ENCODE results near the gene ITGB7. TPM values are rescaled to one million over a fixed set of nuclear protein-coding genes. Genes with fewer than 3 reads are reported as not detected.

The ITGB7 gene
- total RNA-seq, 2 donors from 2014 or later, result 2.3 to 4.9 TPM

DNA sequence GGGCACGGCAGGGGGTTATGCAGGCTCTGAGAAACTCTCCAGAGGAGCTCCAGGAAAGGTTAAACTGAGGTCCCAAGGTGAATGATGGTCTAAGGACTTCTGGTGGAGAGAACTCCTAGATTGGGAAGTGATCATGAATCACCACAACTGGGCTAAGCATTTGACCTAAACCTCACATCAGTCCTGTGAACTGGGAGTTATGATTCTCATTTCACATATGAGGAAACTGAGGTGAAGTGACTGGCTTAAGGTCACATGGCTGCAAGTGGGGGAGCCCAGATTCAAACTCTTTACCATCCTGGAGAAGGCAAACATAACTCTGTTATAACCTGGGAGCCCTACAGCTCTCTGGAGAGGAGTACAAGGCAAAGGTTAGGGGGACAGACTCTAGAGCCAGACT lies 20.8 kb upstream of the ITGB7 start:
- Histone ChIP-seq H3K27me3 (no peaks in the 10 kb centered on the region), H3K27ac (no peak overlapping the region)
- DNase-seq, result no peak

DNA sequence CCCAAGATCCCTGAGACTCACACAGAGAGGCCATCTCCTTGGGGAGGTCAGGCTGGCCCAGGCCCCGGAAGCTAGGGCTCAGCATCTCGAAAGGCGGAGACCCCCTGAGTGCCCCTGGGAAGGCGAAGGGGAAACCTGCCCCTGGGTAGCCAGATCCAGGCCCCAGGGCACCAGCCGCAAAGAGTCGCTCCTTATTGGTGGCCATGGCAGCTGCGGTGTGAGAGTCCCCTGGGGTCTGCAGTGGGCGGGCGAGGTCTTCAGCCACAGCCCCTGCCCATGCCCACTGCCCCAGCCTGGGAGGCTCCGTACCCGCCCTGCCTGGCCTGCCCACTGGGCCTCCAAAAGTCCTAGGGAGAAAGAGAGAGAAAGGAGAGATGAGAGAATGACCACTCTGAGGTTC lies 20.3 kb upstream of the ITGB7 start:
- no peak for ATAC-seq
- DNase-seq, result no peak
- TF ChIP-seq POLR2A (IDR thresholded peaks at IDR 0.05), result no peak
- TF ChIP-seq, protein P1, sequence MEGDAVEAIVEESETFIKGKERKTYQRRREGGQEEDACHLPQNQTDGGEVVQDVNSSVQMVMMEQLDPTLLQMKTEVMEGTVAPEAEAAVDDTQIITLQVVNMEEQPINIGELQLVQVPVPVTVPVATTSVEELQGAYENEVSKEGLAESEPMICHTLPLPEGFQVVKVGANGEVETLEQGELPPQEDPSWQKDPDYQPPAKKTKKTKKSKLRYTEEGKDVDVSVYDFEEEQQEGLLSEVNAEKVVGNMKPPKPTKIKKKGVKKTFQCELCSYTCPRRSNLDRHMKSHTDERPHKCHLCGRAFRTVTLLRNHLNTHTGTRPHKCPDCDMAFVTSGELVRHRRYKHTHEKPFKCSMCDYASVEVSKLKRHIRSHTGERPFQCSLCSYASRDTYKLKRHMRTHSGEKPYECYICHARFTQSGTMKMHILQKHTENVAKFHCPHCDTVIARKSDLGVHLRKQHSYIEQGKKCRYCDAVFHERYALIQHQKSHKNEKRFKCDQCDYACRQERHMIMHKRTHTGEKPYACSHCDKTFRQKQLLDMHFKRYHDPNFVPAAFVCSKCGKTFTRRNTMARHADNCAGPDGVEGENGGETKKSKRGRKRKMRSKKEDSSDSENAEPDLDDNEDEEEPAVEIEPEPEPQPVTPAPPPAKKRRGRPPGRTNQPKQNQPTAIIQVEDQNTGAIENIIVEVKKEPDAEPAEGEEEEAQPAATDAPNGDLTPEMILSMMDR (IDR thresholded peaks at IDR 0.05), result no peak

More for the DNA sequence above, 20.8 kb upstream of the ITGB7 start:
- H3K9me3 ChIP-seq, result no peaks in the 10 kb centered on the region
- no peak for TF ChIP-seq POLR2A (IDR thresholded peaks at IDR 0.05)
- TF ChIP-seq, protein P1 (IDR thresholded peaks at IDR 0.05), result no peak
- H3K36me3 ChIP-seq (replicated peaks in 1 of 2; ENCODE audit: insufficient read depth in 1 of 2, low read depth in 2 of 2), result no peaks in the 10 kb centered on the region
- WGBS, 2 donors, result 88 to 100% methylated on average over 1 of the region's 1 CpG
- intact Hi-C loops (cut with DNase I), result no loop called here
- no peak for ATAC-seq
- H3K4me1 ChIP-seq, result peaks cover 36% of the 10 kb centered on the region
- H3K4me3 ChIP-seq, result no peak overlapping the region

GRCh38 chr12:53226815-53227214 lies 19.8 kb upstream of the ITGB7 start:
- DNase-seq, result no peak
- Histone ChIP-seq H3K4me3 (no peak overlapping the region), H3K4me1 (peaks cover 40% of the 10 kb centered on the region), H3K36me3 (replicated peaks in 1 of 2; ENCODE audit: insufficient read depth in 1 of 2, low read depth in 2 of 2) (no peaks in the 10 kb centered on the region), H3K27ac (no peak overlapping the region), H3K9me3 (no peaks in the 10 kb centered on the region), H3K27me3 (no peaks in the 10 kb centered on the region)
- intact Hi-C loops (cut with DNase I), result no loop called here
- TF ChIP-seq POLR2A (IDR thresholded peaks at IDR 0.05), result no peak
- TF ChIP-seq, protein P1 (IDR thresholded peaks at IDR 0.05), result no peak
- ATAC-seq, result no peak
- WGBS, 2 donors, result 81 to 98% methylated on average over 2 to 4 of the region's 4 CpGs

More for the DNA sequence above, 20.3 kb upstream of the ITGB7 start:
- Histone ChIP-seq H3K4me3 (no peak overlapping the region), H3K27me3 (no peaks in the 10 kb centered on the region), H3K9me3 (no peaks in the 10 kb centered on the region), H3K36me3 (replicated peaks in 1 of 2; ENCODE audit: insufficient read depth in 1 of 2, low read depth in 2 of 2) (no peaks in the 10 kb centered on the region), H3K27ac (no peak overlapping the region), H3K4me1 (peaks cover 36% of the 10 kb centered on the region)
- WGBS, 2 donors, result 78 to 91% methylated on average over 11 of the region's 11 CpGs
- intact Hi-C loops (cut with DNase I), result no loop called here

DNA sequence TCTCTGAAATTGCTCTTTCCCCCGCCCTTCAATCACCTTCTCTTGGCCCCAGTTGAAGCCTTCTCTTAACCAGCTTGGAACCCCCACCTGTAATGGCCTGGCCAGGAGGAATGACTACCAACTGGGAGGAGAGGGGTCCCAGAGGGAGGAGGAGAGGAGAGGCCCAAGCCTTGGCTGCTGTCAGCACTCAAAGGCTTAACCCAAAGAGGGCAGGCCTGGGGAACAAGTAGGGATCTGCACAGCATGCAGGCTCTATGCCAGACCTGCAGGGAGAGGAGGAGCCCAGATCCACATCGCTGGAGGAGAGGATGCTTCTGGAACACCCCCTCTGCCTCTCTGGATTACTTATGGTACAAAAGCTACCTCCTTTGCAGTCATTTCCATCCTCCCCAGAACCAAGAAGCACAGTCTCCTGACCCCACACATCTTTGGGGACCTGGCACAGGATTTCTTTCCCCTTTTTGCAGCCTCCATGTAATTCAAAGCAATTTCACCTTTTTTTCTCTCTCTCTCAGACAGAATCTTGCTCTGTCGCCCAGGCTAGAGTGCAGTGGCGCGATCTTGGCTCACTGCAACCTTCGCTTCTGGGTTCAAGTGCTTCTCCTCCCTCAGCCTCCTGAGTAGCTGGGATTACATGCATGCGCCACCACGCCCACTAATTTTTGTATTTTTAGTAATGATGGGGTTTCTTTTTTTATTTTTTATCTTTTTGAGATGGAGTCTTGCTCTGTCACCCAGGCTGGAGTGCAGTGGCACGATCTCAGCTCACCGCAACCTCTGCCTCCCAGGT lies 18.8 kb upstream of the ITGB7 start:
- ATAC-seq, result no peak
- TF ChIP-seq, protein P1 (IDR thresholded peaks at IDR 0.05), result no peak
- no peak for TF ChIP-seq POLR2A (IDR thresholded peaks at IDR 0.05)
- intact Hi-C loops (cut with DNase I), result no loop called here
- Histone ChIP-seq H3K27me3 (no peaks in the 10 kb centered on the region), H3K4me3 (no peak overlapping the region), H3K36me3 (replicated peaks in 1 of 2; ENCODE audit: insufficient read depth in 1 of 2, low read depth in 2 of 2) (no peaks in the 10 kb centered on the region), H3K27ac (no peak overlapping the region), H3K9me3 (no peaks in the 10 kb centered on the region), H3K4me1 (peaks cover 31% of the 10 kb centered on the region)
- WGBS, 2 donors, result 89 to 90% methylated on average over 10 of the region's 10 CpGs
- DNase-seq, result no peak

All from body of pancreas (tissue), 4 donors.